WTC11 (cell line): Measurements from ENCODE around the gene SMG7.

Source experiments
- CBFB ChIP-seq: sonication (generic); formaldehyde crosslinking; IDR thresholded peaks from 2 replicates; pipeline ENCODE4 v1.8.1; 2022; ENCODE audit warnings: mild to moderate bottlenecking, low read depth, missing genetic modification reagents
- CREB1 ChIP-seq: sonication (generic); formaldehyde crosslinking; IDR thresholded peaks from 2 replicates; pipeline ENCODE4 v1.8.0; 2023; ENCODE audit warnings: mild to moderate bottlenecking, missing genetic modification reagents
- ERG ChIP-seq: fragments of 250-450 bp; sonication (Bioruptor Pico); IDR thresholded peaks from 2 replicates; pipeline ENCODE4 v1.8.0; 2021; ENCODE audit warnings: mild to moderate bottlenecking
- KAT7 ChIP-seq: sonication (generic); formaldehyde crosslinking; IDR thresholded peaks from 2 replicates; pipeline ENCODE4 v1.8.1; 2023; ENCODE audit warnings: missing genetic modification reagents, mild to moderate bottlenecking, borderline replicate concordance
- MLX ChIP-seq: sonication (generic); formaldehyde crosslinking; IDR thresholded peaks from 2 replicates; pipeline ENCODE4 v1.8.1; 2023; ENCODE audit warnings: mild to moderate bottlenecking, missing genetic modification reagents, moderate library complexity
- SP1 ChIP-seq: sonication (generic); formaldehyde crosslinking; conservative IDR thresholded peaks from 2 replicates; pipeline ENCODE4 v1.8.1; 2022; ENCODE audit warnings: missing genetic modification reagents
- TCF7 ChIP-seq: sonication (generic); formaldehyde crosslinking; IDR thresholded peaks from 2 replicates; pipeline ENCODE4 v1.8.0; 2022; ENCODE audit warnings: mild to moderate bottlenecking, low read depth, missing genetic modification reagents, moderate library complexity
- TEAD4 ChIP-seq: sonication (generic); formaldehyde crosslinking; IDR thresholded peaks from 2 replicates; pipeline ENCODE4 v1.8.0; 2022; ENCODE audit warnings: mild to moderate bottlenecking, missing genetic modification reagents
- USF1 ChIP-seq: sonication (generic); formaldehyde crosslinking; IDR thresholded peaks from 2 replicates; pipeline ENCODE4 v1.8.0; 2022; ENCODE audit warnings: mild to moderate bottlenecking, missing genetic modification reagents
- ZNF232 ChIP-seq: sonication (generic); formaldehyde crosslinking; IDR thresholded peaks from 2 replicates; pipeline ENCODE4 v1.8.0; 2022; ENCODE audit warnings: mild to moderate bottlenecking, missing genetic modification reagents
- ZNF416 ChIP-seq: fragments of 250-450 bp; sonication (Bioruptor Pico); IDR thresholded peaks from 2 replicates; pipeline ENCODE4 v1.9.0; 2021; ENCODE audit warnings: mild to moderate bottlenecking, inconsistent platforms
- TF ChIP-seq, protein P1 (sequence below): sonication (generic); formaldehyde crosslinking; IDR thresholded peaks from 2 replicates; pipeline ENCODE4 v1.8.1; 2023; ENCODE audit warnings: mild to moderate bottlenecking, missing genetic modification reagents, moderate library complexity
- TF ChIP-seq, protein P2 (sequence below): fragments of 200-600 bp; IDR thresholded peaks from 2 replicates; pipeline ENCODE4 v1.8.0; 2022; ENCODE audit warnings: antibody characterized with exemption
- TF ChIP-seq, protein P3 (sequence below): sonication (generic); formaldehyde crosslinking; IDR thresholded peaks from 2 replicates; pipeline ENCODE4 v1.8.1; 2023; ENCODE audit warnings: mild to moderate bottlenecking, missing genetic modification reagents, borderline replicate concordance

DNA sequence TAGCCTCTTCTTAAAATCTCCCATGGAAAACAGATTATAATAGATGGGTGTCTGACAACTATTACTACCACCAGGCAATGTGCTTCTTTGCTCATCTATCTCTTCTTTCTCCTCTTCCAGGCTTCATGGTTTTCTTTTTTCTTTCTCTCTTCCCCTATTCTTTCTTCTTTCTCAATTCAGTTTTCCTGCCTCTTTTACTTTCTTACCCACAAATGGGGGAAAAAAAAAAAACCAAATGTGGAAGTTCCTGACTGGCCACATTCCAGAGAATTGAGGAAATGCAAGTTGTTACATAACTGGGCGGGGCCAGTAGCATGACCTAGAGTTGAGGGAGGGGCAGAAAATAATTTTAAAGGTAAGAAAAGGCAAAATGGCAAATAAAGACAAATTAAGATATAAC, 10.9 kb upstream of the SMG7 start:
- TF ChIP-seq KAT7 (CRISPR knock-in tag) (no peak), ZNF232 (no peak), TEAD4 (no peak), CREB1 (CRISPR knock-in tag) (no peak), CBFB (no peak), USF1 (CRISPR knock-in tag) (no peak), TCF7 (CRISPR knock-in tag) (no peak), SP1 (CRISPR knock-in tag) (no peak), ZNF416 (CRISPR knock-in tag) (no peak), ERG (no peak), MLX (CRISPR knock-in tag) (no peak)
- TF ChIP-seq, protein P1, sequence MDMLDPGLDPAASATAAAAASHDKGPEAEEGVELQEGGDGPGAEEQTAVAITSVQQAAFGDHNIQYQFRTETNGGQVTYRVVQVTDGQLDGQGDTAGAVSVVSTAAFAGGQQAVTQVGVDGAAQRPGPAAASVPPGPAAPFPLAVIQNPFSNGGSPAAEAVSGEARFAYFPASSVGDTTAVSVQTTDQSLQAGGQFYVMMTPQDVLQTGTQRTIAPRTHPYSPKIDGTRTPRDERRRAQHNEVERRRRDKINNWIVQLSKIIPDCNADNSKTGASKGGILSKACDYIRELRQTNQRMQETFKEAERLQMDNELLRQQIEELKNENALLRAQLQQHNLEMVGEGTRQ (CRISPR knock-in tag), result no peak
- TF ChIP-seq, protein P2, sequence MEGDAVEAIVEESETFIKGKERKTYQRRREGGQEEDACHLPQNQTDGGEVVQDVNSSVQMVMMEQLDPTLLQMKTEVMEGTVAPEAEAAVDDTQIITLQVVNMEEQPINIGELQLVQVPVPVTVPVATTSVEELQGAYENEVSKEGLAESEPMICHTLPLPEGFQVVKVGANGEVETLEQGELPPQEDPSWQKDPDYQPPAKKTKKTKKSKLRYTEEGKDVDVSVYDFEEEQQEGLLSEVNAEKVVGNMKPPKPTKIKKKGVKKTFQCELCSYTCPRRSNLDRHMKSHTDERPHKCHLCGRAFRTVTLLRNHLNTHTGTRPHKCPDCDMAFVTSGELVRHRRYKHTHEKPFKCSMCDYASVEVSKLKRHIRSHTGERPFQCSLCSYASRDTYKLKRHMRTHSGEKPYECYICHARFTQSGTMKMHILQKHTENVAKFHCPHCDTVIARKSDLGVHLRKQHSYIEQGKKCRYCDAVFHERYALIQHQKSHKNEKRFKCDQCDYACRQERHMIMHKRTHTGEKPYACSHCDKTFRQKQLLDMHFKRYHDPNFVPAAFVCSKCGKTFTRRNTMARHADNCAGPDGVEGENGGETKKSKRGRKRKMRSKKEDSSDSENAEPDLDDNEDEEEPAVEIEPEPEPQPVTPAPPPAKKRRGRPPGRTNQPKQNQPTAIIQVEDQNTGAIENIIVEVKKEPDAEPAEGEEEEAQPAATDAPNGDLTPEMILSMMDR, result no peak
- TF ChIP-seq, protein P3, sequence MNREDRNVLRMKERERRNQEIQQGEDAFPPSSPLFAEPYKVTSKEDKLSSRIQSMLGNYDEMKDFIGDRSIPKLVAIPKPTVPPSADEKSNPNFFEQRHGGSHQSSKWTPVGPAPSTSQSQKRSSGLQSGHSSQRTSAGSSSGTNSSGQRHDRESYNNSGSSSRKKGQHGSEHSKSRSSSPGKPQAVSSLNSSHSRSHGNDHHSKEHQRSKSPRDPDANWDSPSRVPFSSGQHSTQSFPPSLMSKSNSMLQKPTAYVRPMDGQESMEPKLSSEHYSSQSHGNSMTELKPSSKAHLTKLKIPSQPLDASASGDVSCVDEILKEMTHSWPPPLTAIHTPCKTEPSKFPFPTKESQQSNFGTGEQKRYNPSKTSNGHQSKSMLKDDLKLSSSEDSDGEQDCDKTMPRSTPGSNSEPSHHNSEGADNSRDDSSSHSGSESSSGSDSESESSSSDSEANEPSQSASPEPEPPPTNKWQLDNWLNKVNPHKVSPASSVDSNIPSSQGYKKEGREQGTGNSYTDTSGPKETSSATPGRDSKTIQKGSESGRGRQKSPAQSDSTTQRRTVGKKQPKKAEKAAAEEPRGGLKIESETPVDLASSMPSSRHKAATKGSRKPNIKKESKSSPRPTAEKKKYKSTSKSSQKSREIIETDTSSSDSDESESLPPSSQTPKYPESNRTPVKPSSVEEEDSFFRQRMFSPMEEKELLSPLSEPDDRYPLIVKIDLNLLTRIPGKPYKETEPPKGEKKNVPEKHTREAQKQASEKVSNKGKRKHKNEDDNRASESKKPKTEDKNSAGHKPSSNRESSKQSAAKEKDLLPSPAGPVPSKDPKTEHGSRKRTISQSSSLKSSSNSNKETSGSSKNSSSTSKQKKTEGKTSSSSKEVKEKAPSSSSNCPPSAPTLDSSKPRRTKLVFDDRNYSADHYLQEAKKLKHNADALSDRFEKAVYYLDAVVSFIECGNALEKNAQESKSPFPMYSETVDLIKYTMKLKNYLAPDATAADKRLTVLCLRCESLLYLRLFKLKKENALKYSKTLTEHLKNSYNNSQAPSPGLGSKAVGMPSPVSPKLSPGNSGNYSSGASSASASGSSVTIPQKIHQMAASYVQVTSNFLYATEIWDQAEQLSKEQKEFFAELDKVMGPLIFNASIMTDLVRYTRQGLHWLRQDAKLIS (CRISPR knock-in tag), result no peak
